Esophagus squamous epithelium (tissue), 5 donors: Measurements from ENCODE around the gene CAMTA1. TPM values are rescaled to one million over a fixed set of nuclear protein-coding genes. Genes with fewer than 3 reads are reported as not detected.

Experiments used
- DNase-seq: peaks from one replicate; lab custom pipeline; 2025; lab: John Stamatoyannopoulos, UW
- H3K27ac ChIP-seq, 4 donors: fragments of 200-600 bp; sonication (generic); one replicate each; pipeline ENCODE4 v1.5.1; 2016 to 2019; ENCODE audit warnings: mild to moderate bottlenecking in 1 of 4
- H3K27me3 ChIP-seq, 4 donors: fragments of 200-600 bp; sonication (generic); 1 replicate in 3 of 4; 2 replicates in 1 of 4; pipeline versions ENCODE4 v1.5.1 to v1.6.0; 2017 to 2021; ENCODE audit warnings: antibody characterized with exemption in 1 of 4
- H3K36me3 ChIP-seq, 3 donors: fragments of 200-600 bp; sonication (generic); one replicate each; pipeline ENCODE4 v1.5.1; 2016 to 2019
- H3K4me1 ChIP-seq, 3 donors: fragments of 200-600 bp; sonication (generic); one replicate each; pipeline ENCODE4 v1.5.1; 2017 to 2019
- H3K4me3 ChIP-seq, 4 donors: fragments of 200-600 bp; sonication (generic); 1 replicate in 3 of 4; 2 replicates in 1 of 4; pipeline ENCODE4 v1.5.1; 2016 to 2019; ENCODE audit warnings: mild to moderate bottlenecking in 2 of 4, moderate library complexity in 1 of 4
- H3K9me3 ChIP-seq, 3 donors: fragments of 200-600 bp; sonication (generic); one replicate each; pipeline ENCODE4 v1.5.1; 2016 to 2019
- POLR2A ChIP-seq, 4 donors: fragments of 450-650 bp; IDR thresholded peaks; one replicate each; pipeline ENCODE4 v1.6.1; 2017; ENCODE audit warnings: antibody characterized with exemption in 4 of 4, mild to moderate bottlenecking in 4 of 4, moderate library complexity in 3 of 4
- WGBS, 2 donors: methylation state at CpG; one replicate each; pipeline ENCODE4 v1.1.5; 2018; 5-methylcytosine and 5-hydroxymethylcytosine counted together
- intact Hi-C: fragments of 100-400 bp; cut with DNase I; formaldehyde crosslinking; loops from one replicate; pipeline ENCODE4 v1.15.0; 2022
- total RNA-seq, 4 donors: library from RNA; depleted of rRNA; stranded (reverse); fragments of >200 nt; gene quantifications; one replicate each; pipeline ENCODE4 v1.1.0, GENCODE V29; 2016
- TF ChIP-seq, protein P1 (sequence below), 6 experiments: fragments of 450-650 bp in 4 of 6; fragments of 200-600 bp in 2 of 6; sonication (generic) in 2 of 6; IDR thresholded peaks; one replicate each; pipeline ENCODE4 v1.5.1; 2016 to 2019; ENCODE audit warnings: antibody characterized with exemption in 6 of 6, mild to moderate bottlenecking in 4 of 6, moderate library complexity in 4 of 6
- donor health status: DM: yes; HTN: yes; CAD: no.

CAMTA1 gene
- total RNA-seq, 4 donors from 2014 or later = 31.3 to 77.4 (median 45.9) TPM

DNA sequence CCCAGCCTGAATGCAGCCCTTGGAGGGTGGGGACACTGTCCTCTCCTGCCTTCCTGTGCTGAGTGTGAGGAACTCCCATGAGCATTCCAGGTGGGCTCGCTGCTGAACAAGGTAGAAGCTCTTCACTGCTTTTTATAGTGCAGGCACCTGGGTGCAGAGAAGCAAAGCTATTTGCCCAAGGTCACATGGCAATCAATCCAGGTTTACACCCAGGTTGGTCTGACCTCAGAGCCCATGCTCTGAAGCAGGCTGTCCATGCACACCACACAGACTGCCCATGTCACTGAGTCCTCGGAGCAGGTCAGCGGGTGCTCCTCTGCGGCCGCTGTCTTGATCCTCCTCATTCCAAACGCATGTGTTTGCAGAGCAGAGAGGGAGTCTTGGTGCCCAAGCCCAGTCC is 662.5 kb downstream of the CAMTA1 start:
- Histone ChIP-seq H3K4me3 (no peak overlapping the region), H3K9me3 (no peaks in the 10 kb centered on the region), H3K4me1 (no peaks in the 10 kb centered on the region), H3K27ac (no peak overlapping the region), H3K36me3 (no peaks in the 10 kb centered on the region), H3K27me3 (no peaks in the 10 kb centered on the region)
- DNase-seq = no peak
- TF ChIP-seq POLR2A (IDR thresholded peaks at IDR 0.05) = no peak
- TF ChIP-seq, protein P1, sequence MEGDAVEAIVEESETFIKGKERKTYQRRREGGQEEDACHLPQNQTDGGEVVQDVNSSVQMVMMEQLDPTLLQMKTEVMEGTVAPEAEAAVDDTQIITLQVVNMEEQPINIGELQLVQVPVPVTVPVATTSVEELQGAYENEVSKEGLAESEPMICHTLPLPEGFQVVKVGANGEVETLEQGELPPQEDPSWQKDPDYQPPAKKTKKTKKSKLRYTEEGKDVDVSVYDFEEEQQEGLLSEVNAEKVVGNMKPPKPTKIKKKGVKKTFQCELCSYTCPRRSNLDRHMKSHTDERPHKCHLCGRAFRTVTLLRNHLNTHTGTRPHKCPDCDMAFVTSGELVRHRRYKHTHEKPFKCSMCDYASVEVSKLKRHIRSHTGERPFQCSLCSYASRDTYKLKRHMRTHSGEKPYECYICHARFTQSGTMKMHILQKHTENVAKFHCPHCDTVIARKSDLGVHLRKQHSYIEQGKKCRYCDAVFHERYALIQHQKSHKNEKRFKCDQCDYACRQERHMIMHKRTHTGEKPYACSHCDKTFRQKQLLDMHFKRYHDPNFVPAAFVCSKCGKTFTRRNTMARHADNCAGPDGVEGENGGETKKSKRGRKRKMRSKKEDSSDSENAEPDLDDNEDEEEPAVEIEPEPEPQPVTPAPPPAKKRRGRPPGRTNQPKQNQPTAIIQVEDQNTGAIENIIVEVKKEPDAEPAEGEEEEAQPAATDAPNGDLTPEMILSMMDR (IDR thresholded peaks at IDR 0.05) = no peak
- WGBS, 2 donors = 84% methylated on average over 3 of the region's 6 CpGs; no CpG with 5 or more reads in 1 of the 2 donors
- intact Hi-C loops = no loop called here

DNA sequence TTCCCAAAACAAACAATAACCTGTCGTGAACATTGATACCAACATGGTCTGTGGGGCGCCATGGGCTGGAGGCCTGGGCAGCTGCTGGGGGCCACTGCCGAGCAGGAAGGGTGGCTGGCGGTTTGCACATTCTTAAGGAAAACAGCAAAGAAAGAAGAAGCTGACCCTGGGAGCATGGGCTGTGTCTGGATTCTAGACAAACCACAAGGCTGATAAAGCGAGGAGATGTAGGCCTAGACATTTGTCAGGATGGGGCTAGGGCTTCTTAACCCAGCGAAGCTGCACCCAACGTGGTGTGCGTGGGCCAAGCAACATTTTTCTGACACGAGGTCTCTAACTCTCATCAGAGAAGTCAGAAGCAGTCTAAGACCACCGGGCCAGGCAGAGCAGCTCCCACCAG is 663.7 kb downstream of the CAMTA1 start:
- no peak overlapping the region for H3K4me3 ChIP-seq
- H3K36me3 ChIP-seq = no peaks in the 10 kb centered on the region
- DNase-seq = no peak
- H3K9me3 ChIP-seq = no peaks in the 10 kb centered on the region
- TF ChIP-seq POLR2A (IDR thresholded peaks at IDR 0.05) = no peak
- TF ChIP-seq, protein P1 (IDR thresholded peaks at IDR 0.05) = no peak
- intact Hi-C loops = no loop called here
- H3K27me3 ChIP-seq = peaks cover 0 to 5% (median 0%) of the 10 kb centered on the region in 4 donors
- WGBS, 2 donors = 83 to 92% methylated on average over 6 to 8 of the region's 10 CpGs
- H3K4me1 ChIP-seq = peaks cover 0 to 2% (median 0%) of the 10 kb centered on the region in 3 donors
- no peak overlapping the region for H3K27ac ChIP-seq

DNA sequence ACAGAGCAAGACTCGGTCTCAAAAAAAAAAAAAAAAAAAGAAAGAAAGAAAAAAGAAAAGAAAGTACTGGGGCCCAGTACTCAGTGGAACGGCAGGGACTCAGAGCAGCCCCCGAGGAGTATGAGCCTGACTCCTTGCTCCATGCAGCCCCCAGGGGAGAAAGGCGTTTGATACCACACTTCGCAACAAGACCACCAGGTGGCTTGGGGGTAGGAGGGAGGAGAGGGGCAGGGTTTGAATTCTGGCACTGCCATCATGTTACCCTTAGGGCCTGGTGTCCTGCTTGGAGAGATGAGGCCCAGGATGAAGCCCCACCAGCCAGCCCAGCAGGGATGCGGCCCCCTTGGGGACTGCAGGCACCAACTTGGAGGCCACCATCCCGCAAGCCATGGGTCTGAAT is 664.5 kb downstream of the CAMTA1 start:
- intact Hi-C loops = no loop called here
- no peaks in the 10 kb centered on the region for H3K36me3 ChIP-seq
- 80 to 89% methylated on average over 5 to 6 of the region's 7 CpGs for WGBS, 2 donors

DNA sequence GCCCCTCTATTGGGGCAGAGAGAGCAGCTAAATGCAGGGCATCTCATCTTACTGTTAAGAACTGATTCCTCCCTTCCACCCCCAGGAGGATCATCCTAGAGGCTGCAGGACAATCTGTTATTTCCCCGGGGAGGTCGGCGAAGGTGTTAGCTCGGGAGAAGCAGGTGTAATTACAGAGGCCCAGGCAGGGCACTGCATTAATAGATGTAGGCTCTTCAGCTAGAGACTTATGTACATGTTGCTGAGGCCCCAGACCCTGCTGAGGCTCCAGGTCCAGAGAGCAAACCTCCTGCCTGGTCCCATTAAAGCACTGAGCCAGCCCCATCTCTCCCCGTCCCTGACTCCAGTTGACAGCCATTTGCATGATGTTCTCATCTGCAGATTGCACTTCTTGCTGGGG is 665.6 kb downstream of the CAMTA1 start:
- Histone ChIP-seq H3K9me3 (no peaks in the 10 kb centered on the region), H3K36me3 (no peaks in the 10 kb centered on the region), H3K27ac (no peak overlapping the region), H3K4me3 (no peak overlapping the region), H3K4me1 (peaks cover 0 to 19% (median 9%) of the 10 kb centered on the region in 3 donors), H3K27me3 (peaks cover 0 to 22% (median 0%) of the 10 kb centered on the region in 4 donors)
- 80 to 95% methylated on average over 4 of the region's 5 CpGs for WGBS, 2 donors
- TF ChIP-seq POLR2A (IDR thresholded peaks at IDR 0.05) = no peak
- TF ChIP-seq, protein P1 (IDR thresholded peaks at IDR 0.05) = no peak
- intact Hi-C loops = no loop called here
- DNase-seq = no peak

More for the DNA sequence above, 664.5 kb downstream of the CAMTA1 start:
- H3K4me1 ChIP-seq = peaks cover 0 to 9% (median 0%) of the 10 kb centered on the region in 3 donors
- no peaks in the 10 kb centered on the region for H3K9me3 ChIP-seq
- no peak overlapping the region for H3K27ac ChIP-seq
- H3K27me3 ChIP-seq = peaks cover 0 to 12% (median 0%) of the 10 kb centered on the region in 4 donors
- DNase-seq = no peak
- H3K4me3 ChIP-seq = no peak overlapping the region
- TF ChIP-seq, protein P1 (IDR thresholded peaks at IDR 0.05) = no peak
- no peak for TF ChIP-seq POLR2A (IDR thresholded peaks at IDR 0.05)

DNA sequence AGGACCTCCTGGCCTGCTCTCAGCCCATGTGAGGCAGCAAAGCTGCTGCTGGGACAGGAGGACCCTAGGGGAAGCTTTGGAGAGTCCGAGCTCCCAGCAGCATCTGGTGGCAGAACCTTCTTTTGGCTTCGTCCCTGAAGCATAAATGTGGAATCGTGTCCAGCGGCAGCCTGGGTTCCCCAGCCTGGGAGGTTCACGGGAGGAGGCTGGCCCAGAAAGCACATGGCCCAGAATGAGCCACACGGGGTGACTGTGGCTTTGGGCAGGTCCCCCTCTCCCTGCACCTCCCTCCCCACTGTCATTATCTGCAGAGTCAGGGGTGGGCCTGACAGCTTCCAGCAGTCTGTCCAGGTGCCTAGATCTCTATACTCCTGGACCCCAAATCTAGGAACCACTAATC is 667.8 kb downstream of the CAMTA1 start:
- DNase-seq = no peak
- TF ChIP-seq POLR2A (IDR thresholded peaks at IDR 0.05) = no peak
- TF ChIP-seq, protein P1 (IDR thresholded peaks at IDR 0.05) = no peak
- peaks cover 0 to 21% (median 9%) of the 10 kb centered on the region in 3 donors for H3K4me1 ChIP-seq
- 82% methylated on average over 4 of the region's 6 CpGs; no CpG with 5 or more reads in 1 of the 2 donors for WGBS, 2 donors
- no peak overlapping the region for H3K4me3 ChIP-seq
- no peaks in the 10 kb centered on the region for H3K36me3 ChIP-seq
- H3K9me3 ChIP-seq = no peaks in the 10 kb centered on the region
- intact Hi-C loops = no loop called here
- peaks cover 0 to 35% (median 0%) of the 10 kb centered on the region in 4 donors for H3K27me3 ChIP-seq
- no peak overlapping the region for H3K27ac ChIP-seq
